ENCODE data around the gene WNT3A. TPM values are rescaled to one million over a fixed set of nuclear protein-coding genes. Genes with fewer than 3 reads are reported as not detected.

Gene WNT3A
- total and polyA plus RNA-seq, 9 of the 15 experiments (the other 6 are each of a cell fraction or from before 2014, with no cell fraction given), result not detected

GRCh38 chr1:228100822-228101613, 94.2 kb downstream of the WNT3A start:
- ChIA-PET POLR2A (interaction anchor here (0.6 to 6.0 kb wide), 7 partner anchors 9 to 129 kb away, joined by 3 to 92 read pairs (median 7); partner anchors contain the start of genes GJC2 and MRPL55), CTCF (ENCODE audit: low intra/inter-chr PET ratio) (no interaction called here)
- peak in 2 of 4 experiments; percentile 18 to 42 for DNase-seq (ENCODE audit: extremely low read depth in 1 of 4, low spot score in 3 of 4)

More at GRCh38 chr1:228100822-228101613, 94.2 kb downstream of the WNT3A start:
- WGBS (ENCODE audit: insufficient coverage, low coverage, missing lambda C conversion rate), result 72% methylated on average over 12 of the region's 12 CpGs
- Histone ChIP-seq H3K4me2 (ENCODE audit: insufficient read depth, low read length) (no peak overlapping the region), H3K79me2 (ENCODE audit: control insufficient read depth, insufficient read depth, low read length) (peaks cover 57% of the 10 kb centered on the region), H3K27ac (ENCODE audit: extremely low read depth, low read depth, low read length) (0 out of 3 replicates have a peak overlapping the region, but pooled peaks have one; percentile 3), H3K9me3 (replicated peaks; ENCODE audit: control insufficient read depth, insufficient read depth, low read depth, low read length) (peaks cover 5% of the 10 kb centered on the region; the same call in 1 of the 2 replicates), H3K27me3 (ENCODE audit: control insufficient read depth in 2 of 2, insufficient read depth in 2 of 2, low read length in 2 of 2) (no peaks in the 10 kb centered on the region), H3K36me3 (ENCODE audit: control insufficient read depth, insufficient read depth, low read length) (peaks cover 64% of the 10 kb centered on the region), H3K9ac (ENCODE audit: insufficient read depth in 1 of 2, low read depth in 2 of 2, low read length in 2 of 2) (peak overlapping the region in 1 of 2 experiments; percentile 98; a peak in 2 of 4 replicates), H3K4me1 (replicated peaks in 1 of 2; ENCODE audit: control insufficient read depth in 2 of 2, insufficient read depth in 2 of 2, low read length in 2 of 2) (peaks cover 15 to 64% of the 10 kb centered on the region in 2 experiments), H2AFZ (ENCODE audit: low read depth, low read length) (no peak overlapping the region), H3K4me3 (no peak overlapping the region), H4K20me1 (replicated peaks; ENCODE audit: control insufficient read depth, insufficient read depth, low read length) (peaks cover 37% of the 10 kb centered on the region), H3K9me1 (ENCODE audit: control insufficient read depth, insufficient read depth, low read length) (peaks cover 3% of the 10 kb centered on the region)
- TF ChIP-seq, protein P1, sequence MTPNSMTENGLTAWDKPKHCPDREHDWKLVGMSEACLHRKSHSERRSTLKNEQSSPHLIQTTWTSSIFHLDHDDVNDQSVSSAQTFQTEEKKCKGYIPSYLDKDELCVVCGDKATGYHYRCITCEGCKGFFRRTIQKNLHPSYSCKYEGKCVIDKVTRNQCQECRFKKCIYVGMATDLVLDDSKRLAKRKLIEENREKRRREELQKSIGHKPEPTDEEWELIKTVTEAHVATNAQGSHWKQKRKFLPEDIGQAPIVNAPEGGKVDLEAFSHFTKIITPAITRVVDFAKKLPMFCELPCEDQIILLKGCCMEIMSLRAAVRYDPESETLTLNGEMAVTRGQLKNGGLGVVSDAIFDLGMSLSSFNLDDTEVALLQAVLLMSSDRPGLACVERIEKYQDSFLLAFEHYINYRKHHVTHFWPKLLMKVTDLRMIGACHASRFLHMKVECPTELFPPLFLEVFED (CRISPR knock-in tag; conservative IDR thresholded peaks at IDR 0.05), result 0 out of 2 replicates have a peak, but pooled peaks have one; percentile 8
- no peak for TF ChIP-seq ATF4 (CRISPR knock-in tag; IDR thresholded peaks at IDR 0.05)
- peak; percentile 71; the same call in 1 of the 2 replicates for TF ChIP-seq POLR2AphosphoS2 (IDR thresholded peaks at IDR 0.05; ENCODE audit: low read length)
- TF ChIP-seq HDAC3 (IDR thresholded peaks at IDR 0.05; ENCODE audit: borderline replicate concordance, partially characterized antibody), result no peak
- TF ChIP-seq RBFOX2 (IDR thresholded peaks at IDR 0.05; ENCODE audit: low read depth, low read length), result peak; percentile 38; the same call in 1 of the 2 replicates
- 0 out of 2 replicates have a peak, but pooled peaks have one; percentile 28 for TF ChIP-seq ZNF583 (CRISPR knock-in tag; IDR thresholded peaks at IDR 0.05)
- TF ChIP-seq RBM22 (IDR thresholded peaks at IDR 0.05; ENCODE audit: low read depth, low read length, poor library complexity, severe bottlenecking), result peak; percentile 57
- peak; percentile 23; the same call in 1 of the 2 replicates for TF ChIP-seq POLR2AphosphoS5 (IDR thresholded peaks at IDR 0.05; ENCODE audit: control insufficient read depth, insufficient read depth, low read depth, low read length)
- no peak for TF ChIP-seq ZNF121 (CRISPR knock-in tag; conservative IDR thresholded peaks at IDR 0.05)
- no peak for TF ChIP-seq BRD4 (IDR thresholded peaks at IDR 0.05)
- TF ChIP-seq POLR2G (IDR thresholded peaks at IDR 0.05; ENCODE audit: low read depth, low read length), result peak; percentile 77
- TF ChIP-seq, protein P2, sequence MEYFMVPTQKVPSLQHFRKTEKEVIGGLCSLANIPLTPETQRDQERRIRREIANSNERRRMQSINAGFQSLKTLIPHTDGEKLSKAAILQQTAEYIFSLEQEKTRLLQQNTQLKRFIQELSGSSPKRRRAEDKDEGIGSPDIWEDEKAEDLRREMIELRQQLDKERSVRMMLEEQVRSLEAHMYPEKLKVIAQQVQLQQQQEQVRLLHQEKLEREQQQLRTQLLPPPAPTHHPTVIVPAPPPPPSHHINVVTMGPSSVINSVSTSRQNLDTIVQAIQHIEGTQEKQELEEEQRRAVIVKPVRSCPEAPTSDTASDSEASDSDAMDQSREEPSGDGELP (CRISPR knock-in tag; IDR thresholded peaks at IDR 0.05; ENCODE audit: borderline replicate concordance), result peak; percentile 26; the same call in 1 of the 2 replicates
- in situ Hi-C loops (cut with MboI), result no loop called here
- ATAC-seq, result no peak
- FAIRE-seq, result peak; percentile 23
- intact Hi-C loops (cut with micrococcal nuclease), result loop anchor here (2.0 kb wide), 1 partner anchor 16 kb away; no protein-coding TSS in a partner anchor
- TSS peak; percentile 59 for BruUV-seq (replicated peaks)
